ENCODE results near the gene CIZ1.

DNA sequence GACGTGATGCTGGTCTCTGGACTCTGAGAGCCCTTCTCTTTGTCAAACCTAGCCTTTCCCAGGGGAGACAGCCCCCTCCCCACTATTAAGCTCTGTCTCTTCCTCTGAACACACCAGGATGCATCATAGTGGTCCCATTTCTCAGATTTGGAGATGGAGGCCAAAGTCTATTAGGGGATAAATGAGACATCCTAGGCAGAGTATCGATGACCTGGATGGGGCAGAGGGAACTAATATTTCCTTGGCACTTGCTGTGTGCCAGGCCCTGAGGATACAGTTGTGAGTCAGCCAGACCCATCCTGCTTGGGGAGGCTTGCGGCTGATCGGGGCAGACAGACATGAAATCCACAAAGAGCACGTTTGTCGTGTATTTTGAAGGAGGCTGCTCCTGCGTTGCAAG, 17.0 kb upstream of the CIZ1 start:
- TF ChIP-seq EZH2 (IDR thresholded peaks at IDR 0.05; ENCODE audit: insufficient read depth, poor library complexity, severe bottlenecking) (no peak), EZH2phosphoT487 (IDR thresholded peaks at IDR 0.05; ENCODE audit: insufficient read depth, low read depth) (no peak)
